ENCODE data around the gene CDKN3.

The CDKN3 gene, protein sequence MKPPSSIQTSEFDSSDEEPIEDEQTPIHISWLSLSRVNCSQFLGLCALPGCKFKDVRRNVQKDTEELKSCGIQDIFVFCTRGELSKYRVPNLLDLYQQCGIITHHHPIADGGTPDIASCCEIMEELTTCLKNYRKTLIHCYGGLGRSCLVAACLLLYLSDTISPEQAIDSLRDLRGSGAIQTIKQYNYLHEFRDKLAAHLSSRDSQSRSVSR

DNA sequence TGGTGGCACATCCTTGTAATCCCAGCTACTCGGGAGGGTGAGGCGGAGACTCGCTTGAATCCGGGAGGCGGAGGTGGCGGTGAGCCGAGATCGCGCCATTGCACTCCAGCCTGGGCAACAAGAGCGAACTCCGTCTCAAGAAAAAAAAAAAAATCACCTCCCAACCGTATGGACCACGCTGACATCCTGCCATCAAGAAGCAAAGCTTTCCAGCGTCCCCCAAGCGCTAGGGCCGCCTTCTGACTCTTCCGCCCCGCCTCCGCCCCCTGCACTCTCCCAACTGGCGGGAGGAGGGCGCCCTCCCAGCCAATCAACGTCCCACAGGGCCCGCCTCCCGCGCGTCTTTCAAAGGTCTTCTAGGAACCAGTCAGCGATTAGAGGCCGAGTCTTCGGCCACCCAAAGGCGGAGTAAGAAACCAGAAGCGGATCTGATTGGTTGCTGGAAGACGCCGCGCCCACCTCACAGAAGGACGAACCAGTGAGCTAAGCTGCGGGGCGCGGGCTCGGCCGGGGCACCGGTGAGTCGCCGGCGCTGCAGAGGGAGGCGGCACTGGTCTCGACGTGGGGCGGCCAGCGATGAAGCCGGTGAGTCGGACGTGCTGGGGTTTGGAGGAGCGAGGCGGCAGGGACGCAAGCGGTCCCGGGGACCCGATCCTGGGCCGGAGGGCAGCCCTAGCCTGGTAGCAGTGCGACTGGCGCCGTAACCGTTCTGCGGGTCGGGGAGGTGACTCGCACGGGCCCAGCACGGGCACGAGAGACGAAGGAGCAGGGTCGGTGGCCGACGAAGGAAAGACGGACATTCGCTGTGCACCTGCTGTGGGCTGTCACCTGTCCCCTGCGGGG, at the start of gene CDKN3:
TSS of gene CDKN3 (plus strand) at position 515 of the 843 bp plus-strand sequence. CDS start at position 577, 62 bp downstream.
- TF ChIP-seq, protein P1, sequence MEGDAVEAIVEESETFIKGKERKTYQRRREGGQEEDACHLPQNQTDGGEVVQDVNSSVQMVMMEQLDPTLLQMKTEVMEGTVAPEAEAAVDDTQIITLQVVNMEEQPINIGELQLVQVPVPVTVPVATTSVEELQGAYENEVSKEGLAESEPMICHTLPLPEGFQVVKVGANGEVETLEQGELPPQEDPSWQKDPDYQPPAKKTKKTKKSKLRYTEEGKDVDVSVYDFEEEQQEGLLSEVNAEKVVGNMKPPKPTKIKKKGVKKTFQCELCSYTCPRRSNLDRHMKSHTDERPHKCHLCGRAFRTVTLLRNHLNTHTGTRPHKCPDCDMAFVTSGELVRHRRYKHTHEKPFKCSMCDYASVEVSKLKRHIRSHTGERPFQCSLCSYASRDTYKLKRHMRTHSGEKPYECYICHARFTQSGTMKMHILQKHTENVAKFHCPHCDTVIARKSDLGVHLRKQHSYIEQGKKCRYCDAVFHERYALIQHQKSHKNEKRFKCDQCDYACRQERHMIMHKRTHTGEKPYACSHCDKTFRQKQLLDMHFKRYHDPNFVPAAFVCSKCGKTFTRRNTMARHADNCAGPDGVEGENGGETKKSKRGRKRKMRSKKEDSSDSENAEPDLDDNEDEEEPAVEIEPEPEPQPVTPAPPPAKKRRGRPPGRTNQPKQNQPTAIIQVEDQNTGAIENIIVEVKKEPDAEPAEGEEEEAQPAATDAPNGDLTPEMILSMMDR (IDR thresholded peaks at IDR 0.05; ENCODE audit: control insufficient read depth, extremely low read depth, insufficient read depth), result peak; percentile 37; the same call in 1 of the 2 replicates
- peak within 1 kb of the TSS; percentile 94 for H3K4me3 ChIP-seq (ENCODE audit: low read depth, low read length)

DNA sequence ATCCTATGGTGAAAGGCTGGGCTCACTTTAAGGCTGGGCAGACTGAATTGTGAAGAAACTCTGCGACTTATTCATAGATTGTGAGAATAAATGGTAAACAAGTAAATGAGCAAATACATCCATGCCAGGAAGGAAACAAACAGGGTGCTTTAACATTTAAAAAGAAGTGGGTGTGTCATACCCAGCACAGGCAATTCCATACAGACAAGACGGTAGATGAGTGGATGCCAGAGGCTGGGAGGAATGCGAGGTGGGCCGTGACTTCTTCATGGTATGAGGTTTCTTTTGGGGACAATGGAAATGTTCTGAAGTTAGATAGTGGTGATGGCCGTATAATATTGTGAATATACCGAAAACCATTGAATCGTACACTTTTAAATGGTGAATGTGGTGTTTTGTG, 49.8 kb upstream of the CDKN3 start:
- DNase-seq (ENCODE audit: low read depth), result no peak
- H3K4me3 ChIP-seq (ENCODE audit: low read depth, low read length), result no peak overlapping the region
- TF ChIP-seq, protein P1 (IDR thresholded peaks at IDR 0.05; ENCODE audit: control insufficient read depth, extremely low read depth, insufficient read depth), result no peak

More for the DNA sequence above, at the start of gene CDKN3:
- DNase-seq (ENCODE audit: low read depth), result peak; percentile 98

DNA sequence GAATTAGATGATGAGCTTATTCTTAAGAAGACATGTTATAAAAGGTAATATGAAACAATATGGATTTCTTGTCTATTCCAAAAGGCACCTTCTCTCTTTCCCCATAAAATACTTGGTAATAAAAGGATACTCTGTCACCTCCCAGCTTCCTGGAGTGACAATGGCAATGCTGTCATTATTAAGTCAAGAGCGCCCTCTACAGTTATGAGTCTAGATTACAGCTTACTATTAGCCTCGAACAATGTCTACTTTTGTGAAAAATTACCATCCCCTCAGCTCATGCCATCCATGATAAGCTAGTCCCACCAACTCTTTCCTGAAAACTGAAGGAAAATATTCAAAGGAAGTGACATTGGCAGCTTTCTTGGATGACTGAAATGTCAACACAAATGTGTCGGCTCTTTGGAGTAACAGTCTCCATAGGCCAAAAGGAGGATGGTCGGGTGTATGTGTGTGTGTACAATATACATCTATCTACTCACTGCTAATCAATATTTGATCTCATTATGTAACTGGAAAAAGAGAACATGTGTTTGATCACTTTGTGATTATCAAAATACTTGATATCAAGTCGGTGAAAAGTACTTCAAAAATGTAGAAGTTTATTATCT, 48.7 kb upstream of the CDKN3 start:
- TF ChIP-seq, protein P1 (IDR thresholded peaks at IDR 0.05; ENCODE audit: control insufficient read depth, extremely low read depth, insufficient read depth), result peak; percentile 74
- DNase-seq (ENCODE audit: low read depth), result peak; percentile 45
- H3K4me3 ChIP-seq (ENCODE audit: low read depth, low read length), result no peak overlapping the region

DNA sequence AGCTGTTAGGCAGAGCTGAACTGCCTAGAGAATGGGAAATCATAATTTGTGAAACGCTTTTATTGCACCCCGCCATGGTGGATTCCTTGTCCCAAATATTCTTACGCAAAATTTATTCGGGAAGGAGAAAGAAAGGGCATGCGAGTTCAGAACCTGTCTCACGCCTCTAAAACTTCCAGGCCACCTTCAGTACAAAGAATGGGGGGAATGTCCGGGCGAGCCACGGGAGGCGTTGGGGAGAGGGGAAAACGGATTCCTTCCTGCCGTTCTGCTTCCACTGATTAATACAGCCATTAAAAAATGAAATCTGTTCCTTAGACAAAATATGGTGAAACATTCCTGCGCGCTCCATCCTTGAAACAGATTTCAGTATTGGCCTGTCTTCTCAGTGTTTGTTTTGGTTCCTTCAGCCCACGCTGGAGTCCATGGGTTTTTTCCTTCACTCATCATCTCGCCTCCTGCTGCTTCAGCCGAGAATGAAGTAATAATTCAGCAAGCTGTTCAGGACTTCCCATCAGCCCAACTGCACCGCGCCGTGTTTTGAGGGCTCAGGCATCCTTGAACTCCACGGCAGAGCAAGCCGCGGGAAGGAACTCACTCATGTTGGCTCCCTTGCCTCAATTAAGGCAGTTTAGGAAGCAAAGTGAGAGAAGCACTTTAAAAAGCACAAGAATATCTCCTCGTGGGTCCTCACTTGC, 47.7 kb upstream of the CDKN3 start:
- no peak overlapping the region for H3K4me3 ChIP-seq (ENCODE audit: low read depth, low read length)
- no peak for DNase-seq (ENCODE audit: low read depth)
- TF ChIP-seq, protein P1 (IDR thresholded peaks at IDR 0.05; ENCODE audit: control insufficient read depth, extremely low read depth, insufficient read depth), result no peak

DNA sequence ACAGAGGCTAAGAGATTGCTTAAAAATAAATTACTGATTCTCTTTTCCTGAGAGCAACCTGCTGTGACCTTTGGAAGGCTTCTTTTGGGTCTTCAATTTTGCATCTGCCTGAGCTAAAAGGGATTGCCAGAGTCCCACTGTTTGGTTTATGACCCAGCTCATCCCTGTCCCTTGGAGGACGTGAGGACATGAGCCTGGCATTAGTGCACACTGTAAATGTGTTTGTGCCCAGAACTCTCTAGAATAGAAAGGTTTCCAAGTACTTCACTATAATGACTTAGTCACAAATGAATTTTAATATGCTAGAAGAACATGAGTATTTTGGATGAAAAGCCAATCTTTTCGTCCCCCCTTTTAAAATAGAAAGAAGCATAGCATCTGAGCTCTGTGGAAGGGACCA, 47.1 kb upstream of the CDKN3 start:
- DNase-seq (ENCODE audit: low read depth), result no peak
- TF ChIP-seq, protein P1 (IDR thresholded peaks at IDR 0.05; ENCODE audit: control insufficient read depth, extremely low read depth, insufficient read depth), result no peak
- H3K4me3 ChIP-seq (ENCODE audit: low read depth, low read length), result no peak overlapping the region

DNA sequence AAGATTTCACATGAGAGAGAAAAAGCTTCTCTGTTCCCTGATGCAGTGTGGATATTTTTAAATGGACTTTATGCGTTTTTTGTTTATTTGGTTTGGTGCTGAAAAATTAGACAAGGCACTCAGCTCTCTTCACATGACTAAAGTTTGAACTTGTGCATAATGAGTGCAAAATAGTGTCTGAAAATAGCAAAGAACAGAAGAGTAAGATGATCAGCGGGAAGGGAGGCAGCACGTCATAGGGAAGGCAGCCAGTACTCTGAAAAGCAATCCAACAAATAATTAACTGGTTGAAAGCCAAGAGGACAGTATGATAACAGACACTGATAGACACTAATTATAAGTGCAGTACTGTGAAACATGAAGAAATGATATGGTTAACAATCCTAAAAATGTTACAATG, 46.6 kb upstream of the CDKN3 start:
- H3K4me3 ChIP-seq (ENCODE audit: low read depth, low read length), result no peak overlapping the region
- TF ChIP-seq, protein P1 (IDR thresholded peaks at IDR 0.05; ENCODE audit: control insufficient read depth, extremely low read depth, insufficient read depth), result no peak
- no peak for DNase-seq (ENCODE audit: low read depth)

Data from LNCaP clone FGC (cell line).